Small intestine (tissue), 7 donors: ENCODE measurements around the gene BCOR. TPM values are rescaled to one million over a fixed set of nuclear protein-coding genes. Genes with fewer than 3 reads are reported as not detected.
A peak's percentile ranks its signal among the peaks of the same experiment; 100 is the strongest.

Experiments
- DNase-seq, 2 donors: peaks; one replicate each; pipeline versions ENCODE4 v3.0.0 to v3.0.0-alpha.2; 2013
- FAIRE-seq: peaks from 2 replicates; lab custom pipeline; 2012; peaks lifted over from hg19 to GRCh38; lab: Jason Lieb, UNC
- H3K27ac ChIP-seq, 3 donors: one replicate each; pipeline ENCODE4 v1.5.1; 2013; ENCODE audit warnings: low read length in 2 of 3, mild to moderate bottlenecking in 2 of 3, control low read depth in 1 of 3, inconsistent platforms in 1 of 3, low read depth in 1 of 3, moderate library complexity in 1 of 3
- H3K27me3 ChIP-seq, 3 donors: one replicate each; pipeline ENCODE4 v1.6.1; 2013; ENCODE audit warnings: low read length in 3 of 3, inconsistent platforms in 1 of 3; ENCODE audit not compliant: control insufficient read depth in 3 of 3, insufficient read depth in 3 of 3
- H3K36me3 ChIP-seq, 3 donors: one replicate each; pipeline ENCODE4 v1.6.1; 2013; ENCODE audit warnings: low read length in 3 of 3, inconsistent platforms in 1 of 3, low read depth in 1 of 3, mild to moderate bottlenecking in 1 of 3, moderate library complexity in 1 of 3; ENCODE audit not compliant: control insufficient read depth in 3 of 3, insufficient read depth in 2 of 3
- H3K4me1 ChIP-seq, 3 donors: one replicate each; pipeline ENCODE4 v1.6.1; 2013; ENCODE audit warnings: low read length in 2 of 3, inconsistent platforms in 1 of 3, low read depth in 1 of 3, mild to moderate bottlenecking in 1 of 3, moderate library complexity in 1 of 3; ENCODE audit not compliant: control insufficient read depth in 3 of 3, insufficient read depth in 2 of 3
- H3K4me3 ChIP-seq, 3 donors: one replicate each; pipeline ENCODE4 v1.5.1; 2013; ENCODE audit warnings: low read length in 3 of 3, control low read depth in 1 of 3, inconsistent platforms in 1 of 3, low read depth in 1 of 3, mild to moderate bottlenecking in 1 of 3, moderate library complexity in 1 of 3
- H3K9me3 ChIP-seq, 2 donors: one replicate each; pipeline ENCODE4 v1.6.1; 2013; ENCODE audit warnings: low read depth in 1 of 2, low read length in 1 of 2; ENCODE audit not compliant: control insufficient read depth in 2 of 2, insufficient read depth in 1 of 2
- WGBS, 3 donors: extraction: QIAGEN DNeasy Blood & Tissue Kit; methylation state at CpG; one replicate each; pipeline ENCODE4 v1.1.7; 2013; 5-methylcytosine and 5-hydroxymethylcytosine counted together
- polyA plus RNA-seq, 4 donors: library from polyadenylated mRNA; stranded (reverse) in 3 of 4; unstranded in 1 of 4; fragments of 200-250 nt in 3 of 4; fragments of 120-200 nt in 1 of 4; gene quantifications; one replicate each; pipeline versions ENCODE4 v1.2.1 to v1.2.3, GENCODE V29; 2013
- donor health status: healthy with polysubstance abuse.
- donor health status: control.
- donor health status: control.
- donor health status: Bipolar disorder and iron deficiency.
- donor health status: healthy.

The BCOR gene
- polyA plus RNA-seq, 4 donors = 5.1 to 38.1 (median 8.5) TPM

DNA sequence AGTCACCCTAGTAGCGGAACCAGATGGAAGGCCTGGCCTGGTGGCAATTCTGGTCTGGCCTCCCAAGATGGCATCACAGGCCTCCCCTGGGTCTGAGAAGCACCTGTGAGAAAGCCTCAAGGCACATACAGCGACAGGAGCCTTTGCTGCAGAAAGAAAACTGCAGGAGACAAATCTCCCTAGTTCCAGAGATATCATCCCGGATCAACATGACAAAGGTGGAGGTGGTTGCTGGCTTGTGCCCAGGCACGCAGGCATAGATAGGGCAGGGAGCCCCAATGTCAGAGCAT, 93.6 kb downstream of the BCOR start:
- Histone ChIP-seq H3K27me3 (peaks cover 0 to 13% (median 0%) of the 10 kb centered on the region in 3 donors), H3K27ac (no peak overlapping the region), H3K4me1 (peaks cover 0 to 25% (median 0%) of the 10 kb centered on the region in 3 donors), H3K9me3 (no peaks in the 10 kb centered on the region), H3K36me3 (no peaks in the 10 kb centered on the region), H3K4me3 (no peak overlapping the region)
- DNase-seq (no peak), FAIRE-seq (no peak)
- whole genome bisulfite sequencing, 3 donors = 51 to 88% (median 66%) methylated on average over 4 of the region's 4 CpGs

DNA sequence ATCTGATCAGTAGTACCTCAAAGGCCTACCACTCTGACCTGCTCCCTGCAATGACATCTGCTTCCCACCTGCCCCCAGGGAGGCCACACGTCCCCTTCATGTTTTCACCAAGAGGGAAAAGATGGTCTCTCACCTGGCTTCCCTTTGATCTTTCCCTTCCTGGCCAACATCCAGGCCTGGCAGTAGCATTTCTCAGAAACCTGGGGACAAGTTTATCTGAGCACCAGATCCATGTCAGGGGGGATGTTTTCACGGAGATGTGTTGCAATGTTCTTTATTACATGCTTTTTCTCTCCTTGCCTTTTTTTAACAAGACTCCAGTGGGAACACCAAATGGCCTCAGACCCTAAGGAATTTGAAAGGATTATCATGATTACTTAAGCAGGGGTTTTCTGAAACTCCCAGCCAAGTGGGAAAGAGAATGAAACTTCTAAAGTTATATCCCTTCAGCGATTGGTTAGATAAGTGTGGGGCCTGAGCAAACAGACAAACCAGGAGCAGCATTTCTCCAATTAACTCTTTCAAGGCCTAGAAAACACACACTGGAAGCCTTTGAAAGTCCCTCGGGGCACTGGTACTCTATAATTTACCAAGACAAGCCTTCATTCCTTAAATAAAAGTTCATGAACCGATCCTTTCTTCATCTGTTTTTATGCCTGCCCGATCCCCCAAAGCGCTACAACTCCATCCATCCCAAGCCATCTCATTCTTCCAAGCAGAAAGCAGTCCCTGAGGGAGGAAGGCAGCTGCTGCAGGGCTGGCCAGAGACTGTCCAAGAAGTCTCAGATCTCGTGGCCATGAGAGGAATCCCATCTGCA, 94.1 kb downstream of the BCOR start:
- WGBS, 3 donors = 45 to 55% (median 49%) methylated on average over 8 of the region's 8 CpGs
- FAIRE-seq = no peak
- DNase-seq = peak in 1 of 2 donors; percentile 46
- Histone ChIP-seq H3K4me3 (no peak overlapping the region), H3K36me3 (no peaks in the 10 kb centered on the region), H3K4me1 (peaks cover 0 to 23% (median 0%) of the 10 kb centered on the region in 3 donors), H3K27ac (peak overlapping the region in 1 of 3 donors; percentile 11), H3K27me3 (peaks cover 0 to 13% (median 0%) of the 10 kb centered on the region in 3 donors), H3K9me3 (no peaks in the 10 kb centered on the region)

DNA sequence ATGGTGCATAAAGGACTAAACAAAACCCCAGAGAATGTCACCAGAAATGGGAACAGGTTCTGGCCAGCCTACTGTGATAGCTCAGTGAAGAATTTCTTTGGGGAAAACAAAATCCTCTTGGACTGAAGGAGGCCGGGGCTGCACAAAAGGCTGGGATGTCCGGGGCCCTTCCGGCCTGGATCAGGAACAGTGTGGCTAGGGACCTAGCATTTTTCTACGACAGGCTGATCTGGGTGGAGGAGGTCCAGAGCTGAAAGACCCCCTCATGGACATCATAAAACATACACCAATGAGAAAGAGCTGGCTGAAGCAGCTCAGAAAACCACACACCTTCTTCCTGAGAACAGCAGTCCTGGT, 94.7 kb downstream of the BCOR start:
- H3K4me3 ChIP-seq = no peak overlapping the region
- H3K27me3 ChIP-seq = peaks cover 0 to 10% (median 0%) of the 10 kb centered on the region in 3 donors
- peak overlapping the region in 1 of 3 donors; percentile 11 for H3K27ac ChIP-seq
- H3K36me3 ChIP-seq = no peaks in the 10 kb centered on the region
- FAIRE-seq = no peak
- DNase-seq = no peak
- H3K9me3 ChIP-seq = no peaks in the 10 kb centered on the region
- H3K4me1 ChIP-seq = peaks cover 0 to 23% (median 0%) of the 10 kb centered on the region in 3 donors
- 83 to 90% (median 83%) methylated on average over 3 to 4 of the region's 4 CpGs for WGBS, 3 donors
